Peyer's patch (tissue), 4 donors: ENCODE data around the gene WNT9A.

Experiments used
- POLR2A ChIP-seq, 2 donors: fragments of 450-650 bp; IDR thresholded peaks; one replicate each; pipeline ENCODE4 v1.5.1; 2017; ENCODE audit warnings: antibody characterized with exemption in 2 of 2, mild to moderate bottlenecking in 2 of 2, moderate library complexity in 2 of 2
- TF ChIP-seq, protein P1 (sequence below), 6 experiments: fragments of 450-650 bp in 4 of 6; fragments of 200-600 bp in 2 of 6; sonication (generic) in 1 of 6; IDR thresholded peaks; one replicate each; pipeline ENCODE4 v1.5.1; 2017 to 2019; ENCODE audit warnings: antibody characterized with exemption in 6 of 6, mild to moderate bottlenecking in 3 of 6, moderate library complexity in 1 of 6

DNA sequence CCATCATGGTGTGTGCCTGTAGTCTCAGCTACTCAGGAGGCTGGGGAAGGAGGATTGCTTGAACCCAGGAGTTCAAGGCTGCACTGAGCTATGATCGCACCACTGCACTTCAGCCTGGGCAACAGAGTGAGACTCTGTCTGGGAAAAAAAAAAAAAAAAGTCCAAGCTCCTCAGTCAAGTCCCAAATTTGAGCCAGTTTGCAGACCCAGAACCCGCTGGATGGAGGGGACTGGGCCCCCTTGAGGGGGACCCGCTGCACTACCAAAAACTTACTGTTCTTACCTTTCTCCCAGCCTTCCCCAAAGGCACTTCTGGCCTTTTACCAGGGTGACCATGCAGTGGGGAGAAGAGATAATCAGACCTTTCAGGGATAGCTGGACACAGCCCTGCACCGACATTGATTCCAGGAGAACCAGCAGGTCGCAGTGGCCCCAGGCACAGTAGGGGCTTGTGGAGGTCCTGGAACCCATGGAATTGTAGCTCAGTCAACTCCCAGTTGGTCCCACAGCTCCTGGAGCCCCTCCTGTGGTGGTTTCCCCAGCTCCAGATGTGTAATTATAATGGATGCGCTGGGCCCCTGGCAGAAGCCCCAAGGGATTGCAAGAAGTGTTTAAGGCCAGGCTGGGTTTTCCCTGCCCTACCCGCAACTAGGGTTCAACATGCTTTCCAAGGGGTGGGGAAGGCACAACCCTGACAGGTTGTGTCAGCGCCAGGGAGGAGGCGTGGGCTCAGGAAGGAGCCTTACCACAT, 4.1 kb upstream of the WNT9A start:
- no peak for TF ChIP-seq POLR2A (IDR thresholded peaks at IDR 0.05)
- TF ChIP-seq, protein P1, sequence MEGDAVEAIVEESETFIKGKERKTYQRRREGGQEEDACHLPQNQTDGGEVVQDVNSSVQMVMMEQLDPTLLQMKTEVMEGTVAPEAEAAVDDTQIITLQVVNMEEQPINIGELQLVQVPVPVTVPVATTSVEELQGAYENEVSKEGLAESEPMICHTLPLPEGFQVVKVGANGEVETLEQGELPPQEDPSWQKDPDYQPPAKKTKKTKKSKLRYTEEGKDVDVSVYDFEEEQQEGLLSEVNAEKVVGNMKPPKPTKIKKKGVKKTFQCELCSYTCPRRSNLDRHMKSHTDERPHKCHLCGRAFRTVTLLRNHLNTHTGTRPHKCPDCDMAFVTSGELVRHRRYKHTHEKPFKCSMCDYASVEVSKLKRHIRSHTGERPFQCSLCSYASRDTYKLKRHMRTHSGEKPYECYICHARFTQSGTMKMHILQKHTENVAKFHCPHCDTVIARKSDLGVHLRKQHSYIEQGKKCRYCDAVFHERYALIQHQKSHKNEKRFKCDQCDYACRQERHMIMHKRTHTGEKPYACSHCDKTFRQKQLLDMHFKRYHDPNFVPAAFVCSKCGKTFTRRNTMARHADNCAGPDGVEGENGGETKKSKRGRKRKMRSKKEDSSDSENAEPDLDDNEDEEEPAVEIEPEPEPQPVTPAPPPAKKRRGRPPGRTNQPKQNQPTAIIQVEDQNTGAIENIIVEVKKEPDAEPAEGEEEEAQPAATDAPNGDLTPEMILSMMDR (IDR thresholded peaks at IDR 0.05) = no peak
